ES-I3 (cell line): ENCODE data around the gene MRPS15.

Source experiments
- H3K36me3 ChIP-seq: 2 replicates; pipeline ENCODE4 v1.6.1; 2013; ENCODE audit warnings: mild to moderate bottlenecking, low read length, control low read depth, moderate library complexity; ENCODE audit not compliant: insufficient read depth
- H3K4me1 ChIP-seq: 2 replicates; pipeline ENCODE4 v1.6.1; 2013; ENCODE audit warnings: mild to moderate bottlenecking, control low read depth, low read length; ENCODE audit not compliant: insufficient read depth
- H3K9ac ChIP-seq: 2 replicates; pipeline ENCODE4 v1.6.1; 2013; ENCODE audit warnings: low read depth, mild to moderate bottlenecking, low read length, moderate library complexity
- H3K9me3 ChIP-seq: 2 replicates; pipeline ENCODE4 v1.6.1; 2013; ENCODE audit warnings: mild to moderate bottlenecking, low read length, moderate library complexity; ENCODE audit not compliant: control insufficient read depth, insufficient read depth

The MRPS15 gene

GRCh38 chr1:36476945-36477344 is 12.8 kb upstream of the MRPS15 start:
- peaks cover 6% of the 10 kb centered on the region; the same call in 1 of the 2 replicates for H3K4me1 ChIP-seq
- H3K9me3 ChIP-seq = no peaks in the 10 kb centered on the region
- no peak overlapping the region for H3K9ac ChIP-seq
- no peaks in the 10 kb centered on the region for H3K36me3 ChIP-seq

DNA sequence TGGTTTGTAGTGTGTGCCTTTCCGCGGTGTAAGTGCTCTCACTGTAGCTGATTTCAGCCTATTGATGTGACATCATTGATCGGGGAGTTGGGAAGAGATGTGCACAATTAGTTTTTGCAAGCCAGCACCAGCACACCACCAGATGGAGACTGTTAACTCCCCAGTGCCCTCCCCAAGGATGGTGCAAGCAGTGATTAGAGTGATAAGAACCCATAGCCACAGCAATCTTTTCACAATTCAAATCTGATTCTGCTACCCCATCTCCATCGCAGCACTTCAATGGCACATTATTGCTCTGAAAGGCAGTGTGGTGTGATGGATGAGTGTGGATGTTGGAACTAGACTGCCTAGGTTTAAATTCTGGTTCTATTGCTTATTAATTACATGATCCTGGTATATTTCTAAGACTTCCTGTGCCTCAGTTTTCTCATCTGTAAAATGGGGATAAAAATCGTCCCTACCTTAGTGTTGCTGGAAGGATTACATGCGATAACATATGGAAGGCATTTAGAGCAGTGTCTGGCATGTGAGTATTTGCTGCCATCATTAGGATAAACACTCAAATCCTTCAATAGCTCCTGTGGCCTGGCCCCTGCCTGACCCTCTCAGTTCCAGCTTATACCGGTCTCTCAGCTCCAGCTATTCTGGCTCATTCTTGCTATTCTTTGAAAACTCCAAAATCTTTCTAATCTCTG is 11.9 kb upstream of the MRPS15 start:
- Histone ChIP-seq H3K9ac (no peak overlapping the region), H3K4me1 (no peaks in the 10 kb centered on the region), H3K36me3 (no peaks in the 10 kb centered on the region), H3K9me3 (no peaks in the 10 kb centered on the region)

DNA sequence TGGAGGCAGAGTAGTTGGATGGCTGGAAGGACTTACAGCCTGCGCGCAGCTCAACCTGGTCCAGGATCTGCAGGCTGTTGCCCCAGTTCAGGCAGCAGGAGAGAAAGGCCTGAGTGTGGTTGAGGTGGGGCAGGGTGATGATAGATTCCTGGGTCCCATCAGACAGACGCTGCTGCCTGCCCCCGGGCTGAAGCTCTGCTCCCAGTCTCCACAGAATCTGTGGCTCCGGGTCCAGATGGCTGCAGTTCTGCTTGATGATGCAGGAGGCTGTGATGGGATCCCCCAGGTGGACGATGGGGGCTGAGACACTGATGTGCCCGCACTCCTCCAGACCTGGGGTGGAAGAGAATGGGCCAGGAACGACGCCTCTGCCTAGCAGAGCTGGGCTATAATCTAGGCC is 11.2 kb upstream of the MRPS15 start:
- no peak overlapping the region for H3K9ac ChIP-seq
- no peaks in the 10 kb centered on the region for H3K36me3 ChIP-seq
- no peaks in the 10 kb centered on the region for H3K4me1 ChIP-seq
- no peaks in the 10 kb centered on the region for H3K9me3 ChIP-seq

DNA sequence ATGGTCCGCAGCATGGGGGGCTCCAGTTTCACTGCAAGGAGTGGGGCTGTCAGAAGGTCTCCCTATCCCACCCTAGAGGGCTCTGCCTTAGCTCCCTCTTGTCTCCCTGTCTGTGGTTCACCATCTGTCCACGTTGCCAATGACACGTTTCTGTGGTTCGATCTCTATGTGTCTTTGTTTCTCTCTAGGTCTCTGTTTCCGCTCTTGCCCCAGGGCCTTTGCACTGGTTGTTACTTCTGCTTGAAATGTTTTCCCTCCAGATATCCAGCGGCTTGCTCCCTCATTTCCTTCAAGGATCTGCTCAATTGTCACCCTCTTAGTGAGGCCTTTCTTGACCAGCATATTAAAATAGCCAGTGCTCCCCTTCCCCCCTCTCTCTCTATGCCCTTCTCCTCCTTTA is 8.5 kb upstream of the MRPS15 start:
- Histone ChIP-seq H3K4me1 (no peaks in the 10 kb centered on the region), H3K36me3 (no peaks in the 10 kb centered on the region), H3K9ac (no peak overlapping the region), H3K9me3 (no peaks in the 10 kb centered on the region)

- no peaks in the 10 kb centered on the region for H3K9me3 ChIP-seq
- no peaks in the 10 kb centered on the region for H3K36me3 ChIP-seq
- no peaks in the 10 kb centered on the region for H3K4me1 ChIP-seq
- no peak overlapping the region for H3K9ac ChIP-seq
These were observed 7.9 kb upstream of the MRPS15 start for GRCh38 chr1:36471830-36472641.

DNA sequence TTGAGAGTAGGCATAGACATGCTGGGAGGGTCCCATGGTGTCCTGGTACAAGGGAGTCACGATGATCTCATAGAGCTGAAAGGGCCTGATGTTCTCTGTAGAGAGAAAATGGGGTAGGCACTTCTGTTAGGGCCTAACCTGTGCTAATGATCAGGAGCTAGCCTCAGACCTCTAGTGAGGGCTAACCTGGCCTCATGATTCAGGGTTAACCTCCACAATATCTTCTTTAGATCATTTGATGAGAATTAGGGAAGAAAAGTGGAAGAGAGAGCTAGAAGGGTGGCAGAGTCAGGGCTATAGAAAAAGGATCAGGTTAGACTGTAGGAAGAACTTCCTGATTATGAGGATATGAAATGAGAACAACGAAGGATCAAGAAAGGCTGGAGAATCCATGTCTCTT is 5.0 kb upstream of the MRPS15 start:
- Histone ChIP-seq H3K9me3 (no peaks in the 10 kb centered on the region), H3K4me1 (peaks cover 14% of the 10 kb centered on the region), H3K36me3 (no peaks in the 10 kb centered on the region), H3K9ac (no peak overlapping the region)

DNA sequence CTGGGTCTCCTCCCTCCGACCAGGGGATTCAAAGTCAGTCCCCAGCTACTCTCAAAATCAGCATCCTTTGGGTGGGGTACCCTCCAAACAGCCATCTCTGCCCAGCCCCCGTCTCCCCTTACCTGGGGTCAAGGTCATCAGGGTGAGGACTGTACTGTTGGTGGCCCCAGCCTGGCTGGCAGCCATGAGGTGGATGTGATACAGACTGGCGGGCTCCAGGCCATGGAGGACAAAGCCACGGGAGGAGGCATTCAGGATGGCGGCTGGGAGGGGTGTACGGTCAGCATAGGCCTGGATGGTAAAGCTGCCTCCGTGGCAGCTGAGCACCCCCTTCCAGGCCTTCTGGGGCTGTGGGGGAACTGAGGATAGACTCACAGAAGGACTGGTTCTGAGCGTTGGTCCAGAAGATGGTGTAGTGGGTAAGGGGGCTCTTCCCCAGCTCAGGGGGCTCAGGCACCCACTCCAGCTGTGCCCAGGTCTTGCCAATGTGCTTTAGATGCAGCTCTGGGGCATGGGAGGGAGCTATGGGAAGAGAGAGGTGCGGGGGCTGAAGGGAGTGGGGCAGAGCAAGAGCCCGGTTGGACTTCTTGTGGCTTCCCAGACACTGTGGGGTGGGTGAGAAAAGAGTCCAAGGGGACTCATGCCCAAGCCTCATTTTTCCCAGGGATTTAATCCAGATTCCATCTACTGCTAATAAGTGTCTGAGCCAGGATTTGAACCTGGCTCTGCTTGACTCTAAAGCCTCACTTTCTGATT is 3.7 kb upstream of the MRPS15 start:
- Histone ChIP-seq H3K36me3 (no peaks in the 10 kb centered on the region), H3K9me3 (no peaks in the 10 kb centered on the region), H3K9ac (no peak overlapping the region), H3K4me1 (peaks cover 17% of the 10 kb centered on the region)

- H3K9me3 ChIP-seq = no peaks in the 10 kb centered on the region
- peaks cover 17% of the 10 kb centered on the region for H3K4me1 ChIP-seq
- no peaks in the 10 kb centered on the region for H3K36me3 ChIP-seq
- no peak overlapping the region for H3K9ac ChIP-seq
These were observed 2.8 kb upstream of the MRPS15 start for GRCh38 chr1:36467027-36467410.

DNA sequence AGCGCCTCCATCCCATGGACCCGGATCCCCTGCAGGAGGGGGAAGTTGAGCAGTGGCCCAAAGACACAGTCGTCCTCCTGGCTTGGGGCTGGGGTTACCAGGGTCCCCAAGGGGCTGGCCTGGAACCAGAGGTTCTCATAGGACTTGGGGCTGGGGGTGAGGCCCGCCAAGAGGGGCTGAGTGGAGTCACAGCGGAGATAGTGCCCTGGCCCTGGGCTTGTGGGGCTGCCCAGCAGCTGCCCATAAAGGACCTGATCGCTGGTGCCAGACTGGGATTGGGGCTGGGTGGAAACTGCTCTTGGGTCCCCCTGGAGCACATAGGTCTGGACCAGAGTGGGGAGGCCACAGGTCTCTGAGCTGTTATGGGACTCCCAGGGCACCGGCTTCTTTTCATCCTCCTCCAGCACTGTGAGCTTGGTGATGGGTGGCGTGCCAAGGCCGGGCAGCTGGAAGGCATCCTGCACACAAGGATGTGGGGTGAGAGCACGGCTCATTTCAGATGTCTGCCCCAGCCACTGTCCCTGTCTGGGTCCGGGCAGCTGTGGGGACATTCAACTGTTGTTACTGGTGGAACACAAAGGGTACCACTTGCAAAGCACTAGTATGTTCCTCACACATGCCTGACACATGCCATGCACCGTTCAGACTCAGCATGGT is 2.3 kb upstream of the MRPS15 start:
- Histone ChIP-seq H3K9ac (no peak overlapping the region), H3K9me3 (no peaks in the 10 kb centered on the region), H3K4me1 (peaks cover 17% of the 10 kb centered on the region), H3K36me3 (peaks cover under 1% of the 10 kb centered on the region; the same call in 1 of the 2 replicates)

DNA sequence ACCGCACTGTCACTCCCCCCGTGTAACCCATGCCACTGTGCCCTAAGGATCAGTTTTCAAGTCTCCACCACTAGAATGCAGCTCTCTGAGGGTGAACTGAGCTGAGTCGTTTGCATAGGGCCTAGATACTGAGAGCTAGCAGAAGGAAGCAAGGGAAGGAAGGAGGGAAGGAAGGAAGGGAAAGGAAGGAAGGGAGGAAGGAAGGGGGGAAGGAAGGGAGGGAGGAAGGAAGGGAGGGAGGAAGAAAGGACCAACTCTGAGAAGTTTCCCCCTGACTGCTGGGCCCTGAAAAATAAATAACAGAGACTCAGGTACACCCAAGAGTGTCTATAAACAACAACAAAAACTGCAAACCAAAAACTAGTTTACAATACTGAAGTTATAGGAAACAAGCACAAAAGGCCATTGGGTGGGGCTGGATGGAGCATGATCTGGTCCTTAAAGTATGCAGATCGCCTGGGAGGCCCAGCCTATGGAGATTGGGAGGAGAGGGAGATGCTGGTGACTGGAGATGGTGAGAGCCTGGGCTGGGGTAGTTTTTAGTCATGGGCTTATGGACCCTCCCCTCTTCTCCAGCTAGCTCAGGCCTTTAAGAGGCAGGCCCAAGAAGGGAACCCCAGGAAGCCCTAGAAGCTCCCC is 1.7 kb upstream of the MRPS15 start:
- Histone ChIP-seq H3K9ac (no peak overlapping the region), H3K4me1 (peaks cover 17% of the 10 kb centered on the region), H3K36me3 (peaks cover 7% of the 10 kb centered on the region), H3K9me3 (no peaks in the 10 kb centered on the region)

GRCh38 chr1:36464605-36465393 is 615 bp upstream of the MRPS15 start:
- Histone ChIP-seq H3K9me3 (no peaks in the 10 kb centered on the region), H3K36me3 (peaks cover 7% of the 10 kb centered on the region), H3K9ac (peak overlapping the region; percentile 87), H3K4me1 (peaks cover 17% of the 10 kb centered on the region)

DNA sequence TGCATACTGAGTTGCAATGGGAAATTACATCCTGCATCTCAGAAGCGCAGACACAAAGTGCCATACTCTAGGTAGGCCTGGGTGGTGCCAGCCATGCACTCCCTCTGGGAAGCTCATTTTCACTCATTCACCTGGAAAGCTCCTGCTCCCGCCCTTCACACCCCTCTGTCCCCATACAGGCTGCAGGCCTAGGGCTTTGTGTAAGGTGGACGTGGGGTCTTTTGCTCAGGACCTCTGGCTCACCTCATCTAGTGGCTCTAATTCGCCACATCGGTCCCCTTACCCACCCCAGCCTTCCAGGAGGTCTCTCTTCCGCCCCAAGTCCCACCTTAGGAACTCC is 751 bp downstream of the MRPS15 start:
- Histone ChIP-seq H3K9ac (peak overlapping the region; percentile 87), H3K4me1 (peaks cover 17% of the 10 kb centered on the region), H3K36me3 (peaks cover 7% of the 10 kb centered on the region), H3K9me3 (no peaks in the 10 kb centered on the region)

GRCh38 chr1:36458910-36459309 is 5.3 kb downstream of the MRPS15 start:
- peaks cover 22% of the 10 kb centered on the region for H3K36me3 ChIP-seq

More at GRCh38 chr1:36458910-36459309, 5.3 kb downstream of the MRPS15 start:
- no peak overlapping the region for H3K9ac ChIP-seq
- H3K4me1 ChIP-seq = peaks cover 3% of the 10 kb centered on the region; the same call in 1 of the 2 replicates
- no peaks in the 10 kb centered on the region for H3K9me3 ChIP-seq
